IgD-negative memory B cell (primary cell): ENCODE measurements around the gene AP3S2. TPM values are rescaled to one million over a fixed set of nuclear protein-coding genes. Genes with fewer than 3 reads are reported as not detected.
"Not testable (repeated sequence)": the region's sequence is repeated elsewhere in the genome, so short reads cannot be mapped to it uniquely, and the experiment has no call there.

Experiments used
- H3K27ac Mint-ChIP-seq, 3 donors: one replicate each; pipeline ENCODE4 v1.8.0; 2020 to 2022; ENCODE audit warnings: mild to moderate bottlenecking in 3 of 3, mixed read lengths in 3 of 3, moderate library complexity in 1 of 3
- H3K27me3 Mint-ChIP-seq: one replicate; pipeline ENCODE4 v1.8.0; 2021; ENCODE audit warnings: mixed read lengths
- H3K36me3 Mint-ChIP-seq: one replicate; pipeline ENCODE4 v1.8.0; 2020; ENCODE audit warnings: mild to moderate bottlenecking, mixed read lengths
- H3K4me1 Mint-ChIP-seq, 3 donors: one replicate each; pipeline ENCODE4 v1.8.0; 2020 to 2022; ENCODE audit warnings: mixed read lengths in 3 of 3, mild to moderate bottlenecking in 1 of 3
- H3K4me3 Mint-ChIP-seq, 4 donors: one replicate each; pipeline ENCODE4 v1.8.0; 2020 to 2022; ENCODE audit warnings: mild to moderate bottlenecking in 4 of 4, mixed read lengths in 4 of 4, moderate library complexity in 3 of 4
- H3K9me3 Mint-ChIP-seq, 3 donors: one replicate each; pipeline ENCODE4 v1.8.0; 2020 to 2021; ENCODE audit warnings: mixed read lengths in 3 of 3, mild to moderate bottlenecking in 1 of 3
- polyA plus RNA-seq: library from polyadenylated mRNA; unstranded; fragments of 300-500 nt; fragmentation: Illumina TruSeq; gene quantifications from one replicate; pipeline ENCODE4 v1.2.3, GENCODE V29; 2021

Gene AP3S2
- polyA plus RNA-seq, 1 donor from 2014 or later, result 29.7 TPM

DNA sequence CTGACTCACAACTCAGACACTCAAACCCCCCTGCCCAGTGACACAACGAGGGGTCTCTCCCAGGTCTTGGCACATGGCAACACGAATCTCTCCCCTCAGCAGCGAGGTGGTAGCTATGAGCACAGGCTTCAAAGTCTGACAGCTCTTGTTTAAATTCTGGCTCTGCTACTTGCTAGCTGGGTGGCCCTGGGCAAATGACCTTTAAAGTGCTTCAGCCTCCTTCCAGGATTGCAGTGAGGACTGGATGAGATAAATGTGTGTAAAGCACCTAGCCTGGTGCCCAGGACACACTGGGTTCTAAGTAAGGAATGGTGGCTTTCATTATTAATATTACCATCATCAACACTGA lies 56.0 kb downstream of the AP3S2 start:
- no peaks in the 10 kb centered on the region for H3K27me3 Mint-ChIP-seq
- peak overlapping the region in 1 of 3 donors; percentile 39 for H3K27ac Mint-ChIP-seq
- no peak overlapping the region for H3K4me3 Mint-ChIP-seq
- peaks cover 7 to 15% (median 12%) of the 10 kb centered on the region in 3 donors for H3K4me1 Mint-ChIP-seq
- H3K36me3 Mint-ChIP-seq, result peaks cover 8% of the 10 kb centered on the region
- H3K9me3 Mint-ChIP-seq, result no peaks in the 10 kb centered on the region

DNA sequence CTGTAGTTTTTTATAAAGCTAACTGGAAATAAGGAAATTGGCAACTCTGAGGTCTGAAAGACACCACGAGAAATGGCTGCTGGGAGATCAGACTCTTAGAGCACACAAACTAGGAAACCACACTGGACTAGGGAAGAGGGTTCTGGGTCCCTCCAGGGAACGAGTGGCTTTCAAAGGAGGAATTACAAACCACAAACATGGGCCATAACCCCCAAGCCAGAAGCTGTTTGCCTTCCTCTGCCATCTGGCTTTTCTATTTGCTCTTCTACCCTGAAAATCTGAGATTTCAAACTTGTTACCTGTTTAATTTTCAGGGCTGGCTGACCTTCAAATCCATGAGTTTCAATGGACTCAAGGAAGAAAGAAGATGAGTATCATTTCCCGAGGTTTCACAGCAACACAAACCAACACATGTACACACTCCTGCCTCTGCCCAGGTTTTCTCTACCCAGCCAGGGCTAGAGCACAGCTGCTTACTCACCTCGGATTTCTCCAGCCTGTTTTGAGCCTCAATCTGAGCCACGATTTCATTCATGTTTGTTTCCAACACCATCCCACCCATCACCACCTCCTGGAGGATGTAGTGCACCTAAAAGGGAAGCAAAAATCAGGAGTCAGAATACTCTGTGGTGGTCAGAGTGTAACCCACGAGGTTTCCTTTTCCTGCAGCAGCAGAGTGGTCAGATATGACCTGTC lies 56.5 kb downstream of the AP3S2 start:
- H3K27ac Mint-ChIP-seq, result peak overlapping the region in 1 of 3 donors; percentile 39
- H3K4me3 Mint-ChIP-seq, result no peak overlapping the region
- peaks cover 10% of the 10 kb centered on the region for H3K36me3 Mint-ChIP-seq
- no peaks in the 10 kb centered on the region for H3K27me3 Mint-ChIP-seq
- H3K4me1 Mint-ChIP-seq, result peaks cover 6 to 15% (median 12%) of the 10 kb centered on the region in 3 donors
- no peaks in the 10 kb centered on the region for H3K9me3 Mint-ChIP-seq

DNA sequence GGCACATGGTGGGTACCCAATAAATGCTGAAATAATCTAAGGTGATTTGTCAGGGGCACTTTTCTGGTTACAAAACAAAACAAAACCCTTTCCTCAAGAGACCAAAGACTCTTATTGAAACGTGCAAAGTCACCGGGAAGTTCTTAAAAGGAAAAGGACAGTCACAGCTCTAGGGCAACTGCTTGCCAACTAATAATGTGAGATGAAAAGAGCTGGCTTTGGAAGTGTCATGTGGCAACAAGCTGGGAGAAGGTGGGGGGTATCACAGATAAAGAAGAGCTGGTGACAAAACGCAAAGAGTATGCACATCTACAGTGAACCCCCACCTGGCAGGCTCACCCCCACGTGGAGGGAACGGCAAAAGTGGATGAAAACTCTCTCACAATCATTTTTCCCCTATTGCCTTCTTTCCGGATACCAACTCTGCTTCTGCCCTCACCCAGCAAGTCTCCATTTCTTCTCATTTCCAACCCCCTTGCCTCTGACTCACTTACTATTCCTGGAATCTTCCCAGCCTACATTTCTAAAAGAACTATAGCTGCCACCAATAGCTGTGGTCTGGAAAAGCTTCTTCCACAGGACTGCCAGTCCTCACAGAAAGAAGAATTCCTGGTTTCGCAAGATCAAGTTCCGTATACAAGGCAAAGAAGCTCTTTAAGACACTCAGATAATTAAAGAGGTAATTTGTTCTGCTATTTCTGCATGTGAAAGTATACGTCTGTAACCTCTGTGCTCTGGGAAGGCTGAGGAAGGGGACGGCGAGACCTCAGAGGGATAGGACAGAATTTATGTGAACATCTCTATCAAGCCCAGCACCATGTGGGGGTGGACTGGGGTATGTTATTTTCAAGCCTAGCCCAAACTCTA lies 57.3 kb downstream of the AP3S2 start:
- H3K27ac Mint-ChIP-seq, result peak overlapping the region in 1 of 3 donors; percentile 2
- no peak overlapping the region for H3K4me3 Mint-ChIP-seq
- peaks cover 8% of the 10 kb centered on the region for H3K36me3 Mint-ChIP-seq
- peaks cover 5 to 9% (median 5%) of the 10 kb centered on the region in 3 donors for H3K4me1 Mint-ChIP-seq
- H3K9me3 Mint-ChIP-seq, result no peaks in the 10 kb centered on the region
- H3K27me3 Mint-ChIP-seq, result no peaks in the 10 kb centered on the region

DNA sequence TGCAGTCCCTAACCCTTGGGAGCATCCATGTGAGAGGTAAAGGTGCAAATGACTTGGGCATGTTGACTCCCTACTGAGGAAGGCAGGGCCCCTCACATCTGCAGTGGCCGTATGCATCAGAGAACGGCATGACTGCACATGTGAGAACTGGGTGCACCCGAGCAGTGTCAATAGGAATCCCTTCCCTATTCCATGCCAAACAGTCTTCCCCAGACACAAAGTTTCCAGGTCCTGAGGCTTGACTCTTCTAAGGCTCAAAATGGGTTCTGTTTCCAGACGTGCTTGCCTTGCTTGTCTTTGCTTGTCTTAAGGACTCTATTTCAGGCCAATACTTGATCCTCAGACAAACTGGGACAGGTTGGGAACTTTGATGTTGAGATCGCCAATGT lies 58.6 kb downstream of the AP3S2 start:
- H3K27me3 Mint-ChIP-seq, result no peaks in the 10 kb centered on the region
- peaks cover 5 to 7% (median 5%) of the 10 kb centered on the region in 3 donors for H3K4me1 Mint-ChIP-seq
- H3K4me3 Mint-ChIP-seq, result no peak overlapping the region
- no peak overlapping the region for H3K27ac Mint-ChIP-seq
- H3K9me3 Mint-ChIP-seq, result no peaks in the 10 kb centered on the region
- H3K36me3 Mint-ChIP-seq, result peaks cover 6% of the 10 kb centered on the region

DNA sequence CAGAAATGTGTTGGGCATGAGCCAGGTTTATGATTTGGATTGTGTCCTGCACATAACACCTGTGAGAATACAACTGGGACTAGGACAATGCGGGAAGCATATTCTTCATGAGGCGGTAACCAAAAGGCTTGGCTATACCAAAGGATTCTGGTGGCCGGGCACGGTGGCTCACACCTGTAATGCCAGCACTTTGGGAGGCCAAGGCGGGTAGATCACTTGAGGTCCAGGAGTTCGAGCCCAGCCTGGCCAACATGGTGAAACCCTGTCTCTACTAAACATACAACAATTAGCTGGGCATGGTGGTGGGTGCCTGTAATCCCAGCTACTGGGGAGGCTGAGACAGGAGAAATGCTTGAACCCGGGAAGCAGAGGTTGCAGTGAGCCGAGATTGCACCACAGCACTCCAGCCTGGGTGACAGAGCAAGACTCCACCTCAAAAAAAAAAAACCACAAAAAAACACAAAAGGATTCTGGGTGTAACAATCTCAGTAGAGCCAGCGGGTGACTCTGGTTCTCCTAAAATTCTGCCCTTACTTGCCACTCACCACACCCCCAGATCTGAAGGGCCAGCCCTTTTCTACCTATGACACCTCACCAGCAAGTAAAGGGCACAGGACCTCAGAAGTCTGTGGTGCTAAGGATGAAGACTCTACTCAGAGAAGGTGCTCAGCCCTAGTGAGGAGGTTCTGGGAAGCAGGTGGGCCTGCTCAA lies 59.2 kb downstream of the AP3S2 start:
- H3K36me3 Mint-ChIP-seq, H3K27ac Mint-ChIP-seq: not testable (repeated sequence)

DNA sequence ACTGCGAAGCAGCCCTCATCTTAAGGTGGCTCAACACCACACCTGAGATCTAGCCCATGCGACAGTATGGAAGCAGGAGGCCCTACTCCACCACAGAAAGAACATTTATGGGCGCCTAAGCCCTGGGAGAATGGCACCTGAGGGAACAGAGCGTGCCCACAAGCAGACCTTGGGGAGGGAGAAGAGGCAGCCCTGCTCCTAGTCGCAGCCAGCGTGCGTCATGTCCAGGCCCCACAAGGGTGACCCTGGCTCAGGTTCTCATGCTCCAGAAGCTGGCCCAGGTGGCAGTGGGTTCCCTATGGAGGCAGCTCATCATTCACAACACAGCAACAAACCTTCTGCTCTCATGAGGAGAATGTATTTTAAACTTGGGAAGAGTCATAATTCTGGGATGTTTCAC lies 59.8 kb downstream of the AP3S2 start:
- no peak overlapping the region for H3K4me3 Mint-ChIP-seq
- no peak overlapping the region for H3K27ac Mint-ChIP-seq
- peaks cover 6% of the 10 kb centered on the region for H3K36me3 Mint-ChIP-seq
- H3K4me1 Mint-ChIP-seq, result peaks cover 0 to 5% (median 0%) of the 10 kb centered on the region in 3 donors
- H3K9me3 Mint-ChIP-seq, result no peaks in the 10 kb centered on the region
- H3K27me3 Mint-ChIP-seq, result no peaks in the 10 kb centered on the region

More for the DNA sequence above, 59.2 kb downstream of the AP3S2 start:
- H3K4me1 Mint-ChIP-seq, H3K4me3 Mint-ChIP-seq, H3K9me3 Mint-ChIP-seq, H3K27me3 Mint-ChIP-seq: not testable (repeated sequence)

DNA sequence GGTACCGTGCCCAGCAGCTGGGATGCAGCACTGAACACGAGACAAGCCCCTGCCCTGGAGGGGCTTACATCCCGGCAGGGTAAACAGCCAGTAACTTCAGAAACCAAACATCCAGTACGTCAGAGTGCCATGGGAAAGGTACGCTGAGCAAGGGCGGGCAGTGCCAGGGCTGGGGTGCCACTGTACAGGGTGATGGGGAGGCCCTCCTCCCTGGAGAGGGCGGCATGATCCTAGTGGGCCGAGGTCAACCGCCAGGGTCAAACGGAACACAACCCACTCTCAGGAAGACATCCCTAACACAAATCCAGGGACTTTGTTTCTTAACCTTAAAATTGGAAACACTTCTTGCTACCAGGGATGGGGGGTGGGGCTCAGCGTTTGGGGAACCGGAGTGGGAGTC lies 63.2 kb downstream of the AP3S2 start:
- Mint-ChIP-seq H3K4me1 (peaks cover 0 to 3% (median 1%) of the 10 kb centered on the region in 3 donors), H3K9me3 (no peaks in the 10 kb centered on the region), H3K27ac (peak overlapping the region in 1 of 3 donors; percentile 47), H3K36me3 (peaks cover 9% of the 10 kb centered on the region), H3K27me3 (no peaks in the 10 kb centered on the region), H3K4me3 (no peak overlapping the region)

DNA sequence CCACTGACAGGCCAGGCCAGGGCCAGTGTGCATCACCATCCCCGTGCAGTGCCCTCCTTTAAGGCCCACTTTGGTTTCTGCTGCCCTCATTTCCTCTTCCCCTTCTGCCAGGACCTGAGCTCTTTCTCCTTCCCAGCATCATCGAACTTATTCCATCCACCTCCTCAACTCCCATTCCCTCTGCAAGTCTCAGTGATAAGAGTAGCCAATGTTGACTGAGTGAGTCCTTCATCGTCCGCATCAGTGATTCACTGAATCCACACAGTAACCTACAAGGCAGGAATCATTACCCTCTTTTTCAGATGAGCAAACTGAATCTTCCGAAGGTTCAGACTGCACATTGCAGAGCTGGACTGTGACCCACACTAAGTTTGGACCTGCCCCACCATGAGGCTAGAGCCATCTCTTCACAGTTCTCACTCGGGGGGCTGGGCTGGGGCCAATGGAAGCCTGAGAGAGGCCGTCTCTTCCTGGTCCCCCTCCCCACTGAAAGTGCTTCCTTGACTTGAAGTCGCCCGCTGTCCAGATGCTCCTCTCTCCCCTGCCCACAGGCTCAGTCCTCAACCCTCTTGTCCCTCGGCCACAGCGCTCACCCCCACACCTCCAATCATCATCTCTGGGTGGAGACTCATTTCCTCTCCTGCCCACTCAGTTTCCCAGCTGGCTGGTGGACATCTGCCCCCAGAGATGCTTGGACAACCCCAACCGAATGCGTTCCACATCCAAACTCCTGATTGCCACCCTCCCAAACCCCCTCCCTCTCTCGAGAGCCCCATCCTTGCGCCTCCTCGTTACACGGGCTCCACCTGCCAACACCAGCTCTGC lies 64.0 kb downstream of the AP3S2 start:
- Mint-ChIP-seq H3K4me3 (no peak overlapping the region), H3K27ac (peak overlapping the region in 1 of 3 donors; percentile 47)

DNA sequence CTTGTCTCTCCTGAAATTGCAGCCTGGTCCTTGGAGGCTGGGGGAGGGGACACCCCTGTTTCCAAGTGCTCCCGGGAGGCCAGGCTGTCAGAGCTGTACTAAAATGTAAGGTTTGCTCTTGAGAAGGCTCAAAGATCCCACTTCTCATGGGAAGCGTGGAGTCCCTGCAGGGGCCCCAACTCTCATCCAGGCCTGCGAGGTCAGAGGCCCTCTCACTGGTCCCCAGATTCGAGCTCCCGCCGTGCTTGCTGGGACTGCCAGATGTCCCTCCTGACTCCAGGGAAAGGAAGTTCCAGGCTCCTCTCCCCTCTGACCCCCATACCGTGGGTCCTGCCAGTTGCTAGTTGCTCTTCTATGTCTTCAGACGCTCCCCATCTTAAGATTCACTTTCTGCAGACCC lies 64.6 kb downstream of the AP3S2 start:
- no peak overlapping the region for H3K27ac Mint-ChIP-seq
- H3K27me3 Mint-ChIP-seq, result no peaks in the 10 kb centered on the region
- no peak overlapping the region for H3K4me3 Mint-ChIP-seq
- H3K9me3 Mint-ChIP-seq, result no peaks in the 10 kb centered on the region
- peaks cover 5 to 10% (median 6%) of the 10 kb centered on the region in 3 donors for H3K4me1 Mint-ChIP-seq
- peaks cover 9% of the 10 kb centered on the region for H3K36me3 Mint-ChIP-seq

More for the DNA sequence above, 64.0 kb downstream of the AP3S2 start:
- Mint-ChIP-seq H3K36me3 (peaks cover 9% of the 10 kb centered on the region), H3K27me3 (no peaks in the 10 kb centered on the region), H3K4me1 (peaks cover 5 to 10% (median 6%) of the 10 kb centered on the region in 3 donors), H3K9me3 (no peaks in the 10 kb centered on the region)

DNA sequence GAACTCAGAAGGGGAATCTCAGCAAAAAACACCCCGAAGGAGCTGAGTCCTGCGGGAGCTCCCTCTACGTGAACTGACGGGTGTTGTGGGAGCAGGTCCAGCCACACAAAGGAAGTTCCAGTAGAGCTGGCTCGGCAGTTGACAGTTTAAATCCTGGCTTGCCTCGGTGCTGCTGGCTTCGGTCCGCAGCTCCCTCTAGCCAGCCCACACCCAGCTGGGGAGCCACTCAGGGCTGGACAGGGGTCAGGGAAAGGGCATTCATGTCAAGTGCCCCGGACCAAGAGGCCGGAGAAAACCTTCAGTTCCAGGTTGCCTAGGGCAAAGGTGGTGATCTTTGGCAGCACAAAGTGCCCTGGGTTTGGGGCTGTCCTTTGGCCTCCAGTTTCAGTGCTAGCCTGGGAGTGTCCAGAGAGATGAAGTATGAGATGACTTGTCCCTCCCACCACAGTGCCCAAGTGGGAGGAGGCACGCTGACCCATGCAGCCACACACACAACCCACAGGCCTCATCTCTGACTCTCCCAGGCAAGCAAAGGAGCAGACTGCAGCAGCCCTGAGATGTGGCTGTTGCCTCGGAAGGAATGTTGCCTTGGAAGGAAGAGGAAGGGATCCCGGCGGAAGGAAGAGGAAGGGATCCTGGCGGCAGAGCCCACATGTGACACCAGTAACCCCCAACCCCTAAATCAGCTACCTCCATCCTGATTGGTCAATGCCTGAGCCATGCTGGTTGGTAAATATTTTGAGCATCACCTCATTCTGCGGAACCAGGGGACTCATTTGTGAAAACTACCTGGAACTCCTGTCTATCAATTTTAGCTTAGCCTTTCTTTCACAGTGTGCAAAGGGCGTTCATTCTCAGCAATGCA lies 65.3 kb downstream of the AP3S2 start:
- H3K4me3 Mint-ChIP-seq, result no peak overlapping the region
- no peak overlapping the region for H3K27ac Mint-ChIP-seq
- peaks cover 5 to 10% (median 6%) of the 10 kb centered on the region in 3 donors for H3K4me1 Mint-ChIP-seq
- no peaks in the 10 kb centered on the region for H3K9me3 Mint-ChIP-seq
- H3K36me3 Mint-ChIP-seq, result peaks cover 9% of the 10 kb centered on the region
- H3K27me3 Mint-ChIP-seq, result peaks cover 1% of the 10 kb centered on the region

DNA sequence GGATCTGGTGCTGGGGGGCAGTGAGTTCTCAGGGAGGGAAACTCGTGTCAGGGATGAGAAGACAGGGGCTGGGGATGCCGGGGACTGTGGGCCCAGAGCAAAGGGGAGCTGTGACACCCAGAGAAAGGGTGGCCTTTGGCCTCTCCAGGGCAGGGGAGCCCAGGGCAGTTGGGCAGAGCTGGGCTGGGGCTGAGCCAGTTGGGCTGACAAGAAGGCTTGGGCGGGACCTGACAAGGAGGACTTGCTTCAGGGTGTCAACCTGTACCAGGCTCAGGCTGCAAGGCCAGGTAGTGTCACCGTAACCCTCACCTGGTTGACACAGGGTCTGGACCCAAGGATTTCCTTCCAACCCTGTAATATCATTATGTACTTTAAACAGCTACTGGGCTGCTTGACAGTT lies 66.0 kb downstream of the AP3S2 start:
- Mint-ChIP-seq H3K4me3 (no peak overlapping the region), H3K4me1 (peaks cover 5 to 10% (median 6%) of the 10 kb centered on the region in 3 donors), H3K27ac (no peak overlapping the region), H3K9me3 (no peaks in the 10 kb centered on the region), H3K27me3 (peaks cover 1% of the 10 kb centered on the region), H3K36me3 (peaks cover 9% of the 10 kb centered on the region)

DNA sequence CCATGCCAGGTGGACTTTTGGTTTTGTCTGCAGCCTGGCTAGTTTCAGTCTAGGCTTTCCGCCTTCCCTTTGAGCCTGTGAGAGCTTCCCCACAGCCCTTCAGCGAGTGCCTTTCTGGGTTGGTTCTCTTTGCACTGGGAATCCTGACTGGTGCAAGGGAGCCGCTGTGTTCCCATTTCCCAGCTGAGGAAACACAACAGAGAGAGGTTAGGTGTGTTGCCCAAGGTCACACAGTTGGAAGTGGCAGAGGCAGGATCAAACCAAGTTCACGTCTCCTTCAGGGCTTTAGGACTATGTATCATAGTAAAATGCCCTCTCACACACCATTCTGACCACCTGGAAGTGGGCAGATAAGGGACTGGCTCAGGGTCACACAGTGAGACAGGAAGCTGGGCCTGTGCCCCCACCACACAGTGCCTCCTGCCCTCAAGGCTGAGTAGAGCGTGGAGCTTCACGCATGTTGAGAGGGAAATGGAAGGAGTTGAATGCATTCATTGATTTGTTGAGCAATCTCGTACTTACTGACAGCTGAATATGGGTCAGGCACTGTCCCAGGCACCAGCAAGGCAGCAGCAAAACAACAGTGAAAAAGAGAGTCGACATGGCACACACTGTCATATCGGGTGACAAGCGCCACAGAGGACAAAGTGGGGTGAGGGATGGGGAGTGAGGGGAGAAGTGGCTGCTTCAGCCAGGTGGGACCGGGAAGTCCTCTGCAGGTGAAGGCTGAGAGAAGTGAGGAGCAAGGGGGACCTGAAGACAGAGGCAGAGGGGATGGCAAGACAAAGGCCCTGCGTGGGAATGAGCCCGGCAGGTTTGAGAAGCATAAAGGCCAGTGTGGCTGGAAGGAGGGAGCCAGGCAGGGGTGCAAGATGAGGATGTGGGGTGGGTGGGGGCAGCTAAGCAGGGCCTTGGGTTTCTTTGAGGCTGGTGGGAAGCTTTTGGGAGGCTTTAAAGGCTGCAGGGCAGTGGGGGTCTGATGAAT lies 66.8 kb downstream of the AP3S2 start:
- Mint-ChIP-seq H3K4me3 (no peak overlapping the region), H3K27ac (peak overlapping the region in 1 of 3 donors; percentile 7), H3K4me1 (peaks cover 5 to 14% (median 6%) of the 10 kb centered on the region in 3 donors), H3K36me3 (peaks cover 7% of the 10 kb centered on the region), H3K27me3 (peaks cover 4% of the 10 kb centered on the region), H3K9me3 (no peaks in the 10 kb centered on the region)
